WTC11 (cell line): ENCODE measurements around the gene ABTB2. TPM values are rescaled to one million over a fixed set of nuclear protein-coding genes. Genes with fewer than 3 reads are reported as not detected.

Experiments
- ATAC-seq: fragments of 200-7000 bp; cut with Tn5 transposase; 2 replicates; pipeline ENCODE4 v1.10.0; 2021; ENCODE audit warnings: mild to moderate bottlenecking, moderate library complexity
- CTCF ChIA-PET: fragments of 300-600 bp; sonication (Branson Sonifier 250); formaldehyde crosslinking; loops from one replicate; lab custom pipeline; 2021; ENCODE audit warnings: antibody characterized with exemption; lab: Charles Lee
- POLR2A ChIA-PET: fragments of 350-600 bp; sonication (Branson Sonifier 250); formaldehyde crosslinking; loops from one replicate; lab custom pipeline; 2021; ENCODE audit warnings: antibody characterized with exemption; lab: Charles Lee
- DNase-seq: peaks from one replicate; pipeline ENCODE4 v3.0.0; 2021; ENCODE audit warnings: low spot score
- H3K27ac Mint-ChIP-seq: 2 replicates; pipeline ENCODE4 v1.8.0; 2021; ENCODE audit warnings: mixed read lengths
- H3K27me3 Mint-ChIP-seq: 2 replicates; pipeline ENCODE4 v1.8.0; 2021; ENCODE audit warnings: low read depth, mild to moderate bottlenecking, moderate library complexity, mixed read lengths
- H3K36me3 Mint-ChIP-seq: 2 replicates; pipeline ENCODE4 v1.8.0; 2021; ENCODE audit warnings: mixed read lengths
- H3K4me1 Mint-ChIP-seq: 2 replicates; pipeline ENCODE4 v1.8.0; 2022; ENCODE audit warnings: mixed read lengths
- H3K4me3 Mint-ChIP-seq: 2 replicates; pipeline ENCODE4 v1.8.0; 2021; ENCODE audit warnings: mild to moderate bottlenecking, moderate library complexity, mixed read lengths
- H3K9me3 Mint-ChIP-seq: 2 replicates; pipeline ENCODE4 v1.8.0; 2021; ENCODE audit warnings: mixed read lengths
- ATF3 ChIP-seq: sonication (generic); formaldehyde crosslinking; conservative IDR thresholded peaks from 2 replicates; pipeline ENCODE4 v1.8.1; 2022; ENCODE audit warnings: mild to moderate bottlenecking, missing genetic modification reagents
- CREB1 ChIP-seq: sonication (generic); formaldehyde crosslinking; IDR thresholded peaks from 2 replicates; pipeline ENCODE4 v1.8.0; 2023; ENCODE audit warnings: mild to moderate bottlenecking, missing genetic modification reagents
- ERG ChIP-seq: fragments of 250-450 bp; sonication (Bioruptor Pico); IDR thresholded peaks from 2 replicates; pipeline ENCODE4 v1.8.0; 2021; ENCODE audit warnings: mild to moderate bottlenecking
- ESRRA ChIP-seq: sonication (generic); formaldehyde crosslinking; IDR thresholded peaks from 2 replicates; pipeline ENCODE4 v1.8.1; 2022; ENCODE audit warnings: mild to moderate bottlenecking, missing genetic modification reagents, borderline replicate concordance
- ETV6 ChIP-seq: sonication (generic); formaldehyde crosslinking; IDR thresholded peaks from 2 replicates; pipeline ENCODE4 v1.8.1; 2022; ENCODE audit warnings: mild to moderate bottlenecking, missing genetic modification reagents
- FOXJ3 ChIP-seq: sonication (generic); formaldehyde crosslinking; IDR thresholded peaks from 2 replicates; pipeline ENCODE4 v1.9.0; 2021; ENCODE audit warnings: missing genetic modification reagents, mild to moderate bottlenecking, borderline replicate concordance
- GABPB1 ChIP-seq: sonication (generic); formaldehyde crosslinking; IDR thresholded peaks from 2 replicates; pipeline ENCODE4 v1.8.1; 2023; ENCODE audit warnings: mild to moderate bottlenecking, missing genetic modification reagents
- IRF1 ChIP-seq: sonication (generic); formaldehyde crosslinking; IDR thresholded peaks from 2 replicates; pipeline ENCODE4 v1.8.0; 2023; ENCODE audit warnings: missing genetic modification reagents
- IRF2 ChIP-seq: sonication (generic); formaldehyde crosslinking; IDR thresholded peaks from 2 replicates; pipeline ENCODE4 v1.8.0; 2022; ENCODE audit warnings: low read depth, missing genetic modification reagents, borderline replicate concordance
- MLX ChIP-seq: sonication (generic); formaldehyde crosslinking; IDR thresholded peaks from 2 replicates; pipeline ENCODE4 v1.8.1; 2023; ENCODE audit warnings: mild to moderate bottlenecking, missing genetic modification reagents, moderate library complexity
- NFYB ChIP-seq: sonication (generic); formaldehyde crosslinking; conservative IDR thresholded peaks from 2 replicates; pipeline ENCODE4 v1.8.0; 2022; ENCODE audit warnings: low read depth, missing genetic modification reagents
- NR1H2 ChIP-seq: sonication (generic); formaldehyde crosslinking; IDR thresholded peaks from 2 replicates; pipeline ENCODE4 v1.9.0; 2021; ENCODE audit warnings: mild to moderate bottlenecking, moderate library complexity, missing genetic modification reagents
- NR2C2 ChIP-seq: sonication (generic); formaldehyde crosslinking; IDR thresholded peaks from 2 replicates; pipeline ENCODE4 v1.8.0; 2022; ENCODE audit warnings: mild to moderate bottlenecking, missing genetic modification reagents
- PREB ChIP-seq: sonication (generic); formaldehyde crosslinking; IDR thresholded peaks from 2 replicates; pipeline ENCODE4 v1.8.1; 2022; ENCODE audit warnings: mild to moderate bottlenecking, missing genetic modification reagents, moderate library complexity, borderline replicate concordance
- RELA ChIP-seq: sonication (generic); formaldehyde crosslinking; IDR thresholded peaks from 2 replicates; pipeline ENCODE4 v1.8.1; 2022; ENCODE audit warnings: missing genetic modification reagents, mild to moderate bottlenecking, borderline replicate concordance
- ZNF121 ChIP-seq: sonication (generic); formaldehyde crosslinking; IDR thresholded peaks from 2 replicates; pipeline ENCODE4 v1.8.0; 2023; ENCODE audit warnings: missing genetic modification reagents
- total RNA-seq: library from RNA; stranded (reverse); gene quantifications from 3 replicates; pipeline ENCODE4 v1.2.3, GENCODE V29; 2021
- TF ChIP-seq, protein P1 (sequence below): sonication (generic); formaldehyde crosslinking; IDR thresholded peaks from 2 replicates; pipeline ENCODE4 v1.8.0; 2023; ENCODE audit warnings: mild to moderate bottlenecking, missing genetic modification reagents
- TF ChIP-seq, protein P2 (sequence below): fragments of 250-450 bp; sonication (Bioruptor Pico); conservative IDR thresholded peaks from 2 replicates; pipeline ENCODE4 v1.9.0; 2021; ENCODE audit warnings: mild to moderate bottlenecking

ABTB2 gene
- total RNA-seq, 1 experiment from 2014 or later, result 12.8 TPM

DNA sequence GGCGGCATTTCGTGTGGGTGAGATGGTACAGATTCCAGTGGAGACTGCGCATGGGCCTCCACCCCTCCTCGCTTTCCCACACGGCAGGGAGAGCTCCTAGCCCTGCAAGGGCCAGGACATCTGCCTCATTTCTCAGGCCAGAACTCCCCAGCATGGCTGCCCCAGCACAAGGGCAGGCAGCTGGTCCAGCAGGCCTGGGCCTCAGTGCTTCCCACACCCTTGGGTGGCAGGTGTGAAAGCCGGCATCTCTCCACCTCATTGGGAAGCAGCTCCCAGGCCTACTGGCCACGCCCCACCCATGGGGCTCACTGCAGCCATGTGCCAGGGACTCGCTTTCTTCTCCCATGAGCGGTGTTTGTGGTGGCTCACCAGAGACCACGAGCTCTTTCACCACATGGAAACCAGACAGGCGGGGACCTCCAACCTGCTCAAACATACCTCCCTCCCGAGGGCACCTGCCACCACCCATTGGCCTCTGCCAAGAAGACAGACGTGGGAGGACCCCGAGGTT, 173.2 kb downstream of the ABTB2 start (continued):
- TF ChIP-seq NR2C2 (CRISPR knock-in tag) (no peak), GABPB1 (CRISPR knock-in tag) (no peak), RELA (CRISPR knock-in tag) (no peak), ZNF121 (no peak), NR1H2 (CRISPR knock-in tag) (no peak)

GRCh38 chr11:34183848-34184391, 173.9 kb downstream of the ABTB2 start:
- DNase-seq (no peak), ATAC-seq (no peak)
- ChIA-PET CTCF (interaction anchor here (1.3 to 6.5 kb wide), 3 partner anchors 10 to 172 kb away, joined by 4 to 111 read pairs (median 7); no protein-coding TSS in a partner anchor), POLR2A (no interaction called here)
- no peaks in the 10 kb centered on the region for H3K27me3 Mint-ChIP-seq
- no peak overlapping the region for H3K27ac Mint-ChIP-seq
- H3K4me3 Mint-ChIP-seq, result no peak overlapping the region
- no peaks in the 10 kb centered on the region for H3K9me3 Mint-ChIP-seq
- H3K36me3 Mint-ChIP-seq, result no peaks in the 10 kb centered on the region
- TF ChIP-seq PREB (CRISPR knock-in tag), result no peak
- TF ChIP-seq ESRRA (CRISPR knock-in tag), result no peak
- TF ChIP-seq NFYB (CRISPR knock-in tag), result no peak
- TF ChIP-seq IRF1 (CRISPR knock-in tag), result no peak
- TF ChIP-seq, protein P1, sequence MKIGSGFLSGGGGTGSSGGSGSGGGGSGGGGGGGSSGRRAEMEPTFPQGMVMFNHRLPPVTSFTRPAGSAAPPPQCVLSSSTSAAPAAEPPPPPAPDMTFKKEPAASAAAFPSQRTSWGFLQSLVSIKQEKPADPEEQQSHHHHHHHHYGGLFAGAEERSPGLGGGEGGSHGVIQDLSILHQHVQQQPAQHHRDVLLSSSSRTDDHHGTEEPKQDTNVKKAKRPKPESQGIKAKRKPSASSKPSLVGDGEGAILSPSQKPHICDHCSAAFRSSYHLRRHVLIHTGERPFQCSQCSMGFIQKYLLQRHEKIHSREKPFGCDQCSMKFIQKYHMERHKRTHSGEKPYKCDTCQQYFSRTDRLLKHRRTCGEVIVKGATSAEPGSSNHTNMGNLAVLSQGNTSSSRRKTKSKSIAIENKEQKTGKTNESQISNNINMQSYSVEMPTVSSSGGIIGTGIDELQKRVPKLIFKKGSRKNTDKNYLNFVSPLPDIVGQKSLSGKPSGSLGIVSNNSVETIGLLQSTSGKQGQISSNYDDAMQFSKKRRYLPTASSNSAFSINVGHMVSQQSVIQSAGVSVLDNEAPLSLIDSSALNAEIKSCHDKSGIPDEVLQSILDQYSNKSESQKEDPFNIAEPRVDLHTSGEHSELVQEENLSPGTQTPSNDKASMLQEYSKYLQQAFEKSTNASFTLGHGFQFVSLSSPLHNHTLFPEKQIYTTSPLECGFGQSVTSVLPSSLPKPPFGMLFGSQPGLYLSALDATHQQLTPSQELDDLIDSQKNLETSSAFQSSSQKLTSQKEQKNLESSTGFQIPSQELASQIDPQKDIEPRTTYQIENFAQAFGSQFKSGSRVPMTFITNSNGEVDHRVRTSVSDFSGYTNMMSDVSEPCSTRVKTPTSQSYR (CRISPR knock-in tag), result no peak
- TF ChIP-seq ERG, result no peak
- no peak for TF ChIP-seq ETV6
- TF ChIP-seq CREB1 (CRISPR knock-in tag), result no peak
- TF ChIP-seq ATF3, result no peak
- TF ChIP-seq, protein P2, sequence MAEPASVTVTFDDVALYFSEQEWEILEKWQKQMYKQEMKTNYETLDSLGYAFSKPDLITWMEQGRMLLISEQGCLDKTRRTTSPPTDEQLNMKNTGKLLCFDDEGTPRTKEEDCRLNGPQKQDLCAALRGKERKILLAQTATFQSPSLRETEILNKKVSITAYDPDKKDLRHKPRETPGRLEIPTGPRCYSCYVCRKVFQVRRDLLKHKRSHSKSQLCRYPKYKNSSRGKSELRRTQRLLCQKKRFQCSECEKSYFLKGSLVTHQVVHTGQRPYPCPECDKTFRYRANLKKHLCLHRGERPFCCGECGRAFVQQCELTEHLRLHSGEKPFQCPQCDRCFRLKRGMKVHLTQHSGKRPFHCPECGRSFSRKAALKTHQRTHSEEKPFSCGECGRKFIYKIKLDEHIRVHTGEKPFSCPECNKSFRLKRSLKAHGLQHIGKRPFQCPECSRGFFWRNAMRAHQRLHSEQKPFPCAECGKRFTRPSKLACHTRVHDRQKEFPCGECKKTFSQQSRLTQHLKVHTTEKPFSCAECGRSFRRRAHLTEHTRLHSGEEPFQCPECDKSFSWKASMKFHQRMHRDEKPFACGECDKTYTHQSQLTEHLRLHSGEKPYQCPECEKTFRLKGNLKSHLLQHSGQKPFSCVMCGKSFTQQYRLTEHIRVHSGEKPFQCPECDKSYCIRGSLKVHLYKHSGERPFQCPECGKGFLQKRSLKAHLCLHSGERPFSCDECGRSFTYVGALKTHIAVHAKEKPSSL, result no peak
- no peak for TF ChIP-seq IRF2 (CRISPR knock-in tag)
- no peak for TF ChIP-seq FOXJ3 (CRISPR knock-in tag)
- TF ChIP-seq MLX (CRISPR knock-in tag), result no peak
- H3K4me1 Mint-ChIP-seq, result peaks cover 40% of the 10 kb centered on the region
